NCI-H146 treated with DMSO at 0.1 percent for 48 hours (cell line): ENCODE data around the gene SIRPG.
"Not testable (repeated sequence)": the region's sequence is repeated elsewhere in the genome, so short reads cannot be mapped to it uniquely, and the experiment has no call there.

Experiments used
- DNase-seq: peaks from one replicate; lab custom pipeline; 2025; ENCODE audit not compliant: unreplicated experiment; lab: John Stamatoyannopoulos, UW

SIRPG gene

GRCh38 chr20:1672728-1673127 lies 15.1 kb upstream of the SIRPG start:
- DNase-seq: no peak

- DNase-seq: no peak
Measured at GRCh38 chr20:1671891-1672669, 14.5 kb upstream of the SIRPG start.

- DNase-seq: no peak
Measured at GRCh38 chr20:1669304-1669703, 11.7 kb upstream of the SIRPG start.

- no peak for DNase-seq
Measured at GRCh38 chr20:1667502-1668085, 10.0 kb upstream of the SIRPG start.

GRCh38 chr20:1666802-1667201 lies 9.2 kb upstream of the SIRPG start:
- no peak for DNase-seq

- no peak for DNase-seq
Measured at GRCh38 chr20:1665345-1665744, 7.8 kb upstream of the SIRPG start.

- DNase-seq: no peak
Measured at GRCh38 chr20:1664911-1665310, 7.3 kb upstream of the SIRPG start.

GRCh38 chr20:1663917-1664316 lies 6.3 kb upstream of the SIRPG start:
- no peak for DNase-seq

GRCh38 chr20:1661542-1662299 lies 4.1 kb upstream of the SIRPG start:
- no peak for DNase-seq

GRCh38 chr20:1660246-1660645 lies 2.7 kb upstream of the SIRPG start:
- no peak for DNase-seq

- DNase-seq: no peak
Measured at GRCh38 chr20:1656844-1657243, 735 bp downstream of the SIRPG start.

GRCh38 chr20:1654996-1655395 lies 2.6 kb downstream of the SIRPG start:
- DNase-seq: no peak

GRCh38 chr20:1652960-1653359 lies 4.6 kb downstream of the SIRPG start:
- DNase-seq: no peak

- DNase-seq: no peak
Measured at GRCh38 chr20:1652104-1652503, 5.5 kb downstream of the SIRPG start.

GRCh38 chr20:1651268-1652058 lies 6.1 kb downstream of the SIRPG start:
- no peak for DNase-seq

GRCh38 chr20:1648101-1648500 lies 9.5 kb downstream of the SIRPG start:
- DNase-seq: no peak

GRCh38 chr20:1646975-1647431 lies 10.6 kb downstream of the SIRPG start:
- no peak for DNase-seq

- DNase-seq: no peak
Measured at GRCh38 chr20:1644101-1644962, 13.2 kb downstream of the SIRPG start.

- DNase-seq: not testable (repeated sequence)
Measured at GRCh38 chr20:1638643-1639042, 18.9 kb downstream of the SIRPG start.

- DNase-seq: no peak
Measured at GRCh38 chr20:1637755-1638154, 19.8 kb downstream of the SIRPG start.
